Measurements from ENCODE around the gene HCFC1. TPM values are rescaled to one million over a fixed set of nuclear protein-coding genes. Genes with fewer than 3 reads are reported as not detected.

The HCFC1 gene
- total and polyA plus RNA-seq, 3 experiments from 2014 or later: 12.4 to 156 (median 152) TPM

DNA sequence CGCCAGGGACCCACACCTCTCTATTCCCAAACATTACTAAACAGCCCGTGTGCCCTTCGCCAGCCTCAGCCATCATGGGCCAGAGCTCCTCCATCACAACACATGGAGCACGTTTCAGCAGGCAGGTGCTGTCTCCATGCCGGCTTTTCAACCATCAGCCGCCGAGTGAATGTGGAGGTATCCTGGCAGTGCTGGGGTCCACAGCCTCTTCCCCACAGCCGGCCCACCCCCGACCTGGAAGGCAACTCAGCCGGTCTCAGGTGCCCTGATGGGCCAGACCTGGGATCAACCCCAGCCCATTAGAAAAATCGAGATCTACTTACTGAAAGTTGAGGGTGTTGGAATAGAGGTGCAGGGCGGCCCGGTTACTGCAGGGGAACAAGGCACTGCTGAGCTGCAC is 39.9 kb downstream of the HCFC1 start:
- Histone ChIP-seq H3K4me1 (ENCODE audit: insufficient read depth, low read length) (peaks cover 10% of the 10 kb centered on the region), H3K27ac (ENCODE audit: low read depth, low read length) (no peak overlapping the region), H3K4me3 (ENCODE audit: low read length) (no peak overlapping the region), H3K36me3 (ENCODE audit: insufficient read depth, low read length) (no peaks in the 10 kb centered on the region), H3K9me3 (ENCODE audit: low read length) (no peaks in the 10 kb centered on the region), H3K27me3 (ENCODE audit: insufficient read depth, low read length, poor library complexity, severe bottlenecking) (no peaks in the 10 kb centered on the region)
- ChIA-PET POLR2A (no interaction called here), CTCF (interaction anchor here (1.3 kb wide), 1 partner anchor 25 kb away, joined by 3 read pairs; no protein-coding TSS in a partner anchor)
- DNase-seq: no peak
- peak overlapping the region in 4 of 8 donors; percentile 7 to 97 (median 34) for H3K27ac Mint-ChIP-seq
- H3K27me3 Mint-ChIP-seq: peaks cover 0 to 6% of the 10 kb centered on the region in 2 donors
- peaks cover 3 to 36% (median 4%) of the 10 kb centered on the region in 3 donors for H3K36me3 Mint-ChIP-seq
- peaks cover 36 to 42% (median 40%) of the 10 kb centered on the region in 3 donors for H3K4me1 Mint-ChIP-seq
- peak overlapping the region in 1 of 7 donors; percentile 42 for H3K4me3 Mint-ChIP-seq
- H3K9me3 Mint-ChIP-seq: peaks cover 0 to 3% (median 0%) of the 10 kb centered on the region in 5 donors

DNA sequence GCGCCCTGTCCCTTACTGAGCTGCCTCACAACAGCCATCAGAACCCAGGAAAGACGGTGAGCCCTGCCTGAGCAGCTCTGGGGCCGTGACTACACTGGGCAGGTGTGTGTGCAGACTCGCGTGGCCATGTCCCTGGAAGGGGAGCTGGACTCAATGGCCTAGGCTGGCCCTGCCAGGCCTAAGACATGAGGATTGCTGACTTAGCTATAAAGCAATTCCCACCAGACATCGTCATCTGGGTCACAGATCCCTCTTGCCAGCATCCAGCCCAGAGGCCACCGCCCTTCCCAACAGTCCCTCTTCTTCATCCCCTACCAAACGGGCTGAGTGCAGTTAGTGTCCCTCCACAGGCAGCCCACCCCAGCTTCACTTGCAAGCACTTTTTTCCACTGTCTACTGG is 40.5 kb downstream of the HCFC1 start:
- H3K9me3 Mint-ChIP-seq: peaks cover 0 to 3% (median 0%) of the 10 kb centered on the region in 5 donors
- H3K4me3 ChIP-seq (ENCODE audit: low read length): no peak overlapping the region
- H3K27me3 Mint-ChIP-seq: peaks cover 0 to 5% of the 10 kb centered on the region in 2 donors
- no peaks in the 10 kb centered on the region for H3K9me3 ChIP-seq (ENCODE audit: low read length)
- peaks cover 3 to 37% (median 4%) of the 10 kb centered on the region in 3 donors for H3K36me3 Mint-ChIP-seq
- H3K4me1 Mint-ChIP-seq: peaks cover 33 to 42% (median 41%) of the 10 kb centered on the region in 3 donors
- no peaks in the 10 kb centered on the region for H3K27me3 ChIP-seq (ENCODE audit: insufficient read depth, low read length, poor library complexity, severe bottlenecking)
- no peak for DNase-seq
- H3K4me3 Mint-ChIP-seq: peak overlapping the region in 2 of 7 donors; percentile 42 to 56
- peak overlapping the region in 6 of 8 donors; percentile 25 to 97 (median 42) for H3K27ac Mint-ChIP-seq
- peaks cover 10% of the 10 kb centered on the region for H3K4me1 ChIP-seq (ENCODE audit: insufficient read depth, low read length)
- no peaks in the 10 kb centered on the region for H3K36me3 ChIP-seq (ENCODE audit: insufficient read depth, low read length)
- no peak overlapping the region for H3K27ac ChIP-seq (ENCODE audit: low read depth, low read length)
- ChIA-PET CTCF (interaction anchor here (1.3 to 10.5 kb wide), 2 partner anchors 18 to 25 kb away, joined by 3 to 230 read pairs; partner anchors contain the start of gene RENBP), POLR2A (no interaction called here)

DNA sequence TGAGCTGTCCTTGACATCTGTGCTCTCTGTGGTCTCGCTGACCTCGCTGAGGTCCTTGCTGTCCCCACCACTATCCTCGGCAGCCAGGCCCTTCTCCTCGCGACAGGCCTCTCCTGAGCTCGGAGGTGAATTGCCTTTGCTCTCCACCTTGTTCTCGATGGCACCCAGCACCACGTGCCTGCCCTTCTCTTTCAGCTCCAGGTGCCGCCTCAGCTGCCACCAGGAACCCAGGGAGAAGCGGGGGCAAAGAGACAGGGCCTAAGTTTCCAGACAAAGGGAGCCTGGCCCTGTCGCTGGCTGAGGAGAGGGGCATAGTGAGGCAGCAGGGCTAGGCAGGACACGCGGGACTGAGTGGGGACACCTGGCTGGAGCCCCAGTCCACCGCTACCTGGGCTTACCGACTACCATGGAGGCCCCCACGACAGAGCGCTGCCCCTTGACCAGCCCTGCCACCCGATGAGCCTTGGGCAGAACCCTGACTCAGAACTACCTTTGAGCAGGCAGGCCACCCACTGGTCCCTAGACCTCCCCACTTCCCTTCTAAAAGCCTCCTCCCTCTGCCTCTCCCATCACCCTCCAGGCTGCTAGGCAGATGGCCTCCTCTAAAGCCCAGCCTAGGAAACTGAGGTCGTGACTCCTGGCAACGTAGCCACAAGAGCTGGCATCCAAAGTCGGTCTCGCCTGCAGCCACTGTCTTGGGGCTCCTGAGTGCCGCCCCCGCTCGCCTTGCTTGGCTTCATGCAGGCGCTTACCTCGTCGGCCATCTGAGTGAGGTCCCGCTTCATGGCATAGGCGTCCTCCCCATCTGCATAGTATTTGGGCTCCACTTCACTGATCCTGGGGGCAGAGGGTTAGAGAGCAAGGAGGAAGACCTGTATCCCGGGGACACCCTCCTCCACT is 41.4 kb downstream of the HCFC1 start:
- ChIA-PET CTCF (interaction anchor here (1.3 to 10.5 kb wide), 2 partner anchors 19 to 24 kb away, joined by 3 to 230 read pairs; partner anchors contain the start of gene RENBP), POLR2A (no interaction called here)
- Histone ChIP-seq H3K9me3 (ENCODE audit: low read length) (no peaks in the 10 kb centered on the region), H3K36me3 (ENCODE audit: insufficient read depth, low read length) (no peaks in the 10 kb centered on the region), H3K27me3 (ENCODE audit: insufficient read depth, low read length, poor library complexity, severe bottlenecking) (no peaks in the 10 kb centered on the region), H3K4me3 (ENCODE audit: low read length) (no peak overlapping the region), H3K27ac (ENCODE audit: low read depth, low read length) (no peak overlapping the region), H3K4me1 (ENCODE audit: insufficient read depth, low read length) (peaks cover 7% of the 10 kb centered on the region)
- Mint-ChIP-seq H3K36me3 (peaks cover 3 to 40% (median 4%) of the 10 kb centered on the region in 3 donors), H3K27ac (peak overlapping the region in 5 of 8 donors; percentile 46 to 92 (median 58)), H3K4me1 (peaks cover 33 to 48% (median 40%) of the 10 kb centered on the region in 3 donors), H3K27me3 (peaks cover 0 to 2% of the 10 kb centered on the region in 2 donors), H3K4me3 (no peak overlapping the region), H3K9me3 (peaks cover 0 to 3% (median 0%) of the 10 kb centered on the region in 5 donors)
- no peak for DNase-seq

DNA sequence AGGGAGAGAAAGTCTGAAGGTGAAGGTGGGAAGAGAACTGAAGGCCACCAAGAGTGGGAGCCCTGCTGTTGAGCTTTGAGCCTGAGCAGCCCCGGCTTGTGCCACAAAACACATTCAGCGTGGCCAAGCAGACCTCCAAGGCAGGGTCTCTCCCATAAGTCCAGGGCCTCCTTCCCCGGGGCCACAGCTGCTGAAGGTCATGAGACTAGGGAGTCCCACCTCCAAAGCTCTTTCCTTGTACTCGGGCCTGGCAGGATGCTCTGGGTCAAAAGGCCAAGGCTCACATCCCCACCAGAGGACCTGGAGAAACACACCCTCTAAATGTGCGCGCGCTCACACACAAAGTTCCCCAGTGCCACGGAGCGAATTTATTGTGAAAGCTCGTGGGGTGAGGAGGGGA is 42.0 kb downstream of the HCFC1 start:
- CTCF ChIA-PET: interaction anchor here (10.5 kb wide), 1 partner anchor 19 kb away, joined by 230 read pairs; the partner anchor contains the start of gene RENBP
- Histone ChIP-seq H3K36me3 (ENCODE audit: insufficient read depth, low read length) (no peaks in the 10 kb centered on the region), H3K27ac (ENCODE audit: low read depth, low read length) (no peak overlapping the region), H3K4me1 (ENCODE audit: insufficient read depth, low read length) (peaks cover 7% of the 10 kb centered on the region), H3K9me3 (ENCODE audit: low read length) (no peaks in the 10 kb centered on the region), H3K4me3 (ENCODE audit: low read length) (no peak overlapping the region), H3K27me3 (ENCODE audit: insufficient read depth, low read length, poor library complexity, severe bottlenecking) (no peaks in the 10 kb centered on the region)
- H3K4me1 Mint-ChIP-seq: peaks cover 40 to 55% (median 45%) of the 10 kb centered on the region in 3 donors
- H3K27me3 Mint-ChIP-seq: peaks cover 0 to 2% of the 10 kb centered on the region in 2 donors
- H3K9me3 Mint-ChIP-seq: peaks cover 0 to 3% (median 0%) of the 10 kb centered on the region in 5 donors
- H3K4me3 Mint-ChIP-seq: no peak overlapping the region
- peaks cover 3 to 40% (median 4%) of the 10 kb centered on the region in 3 donors for H3K36me3 Mint-ChIP-seq
- POLR2A ChIA-PET: interaction anchor here (3.4 kb wide), 1 partner anchor 42 kb away, joined by 27 read pairs; the partner anchor contains the start of genes HCFC1 and TMEM187
- DNase-seq: no peak
- H3K27ac Mint-ChIP-seq: peak overlapping the region in 6 of 8 donors; percentile 52 to 98 (median 84)

DNA sequence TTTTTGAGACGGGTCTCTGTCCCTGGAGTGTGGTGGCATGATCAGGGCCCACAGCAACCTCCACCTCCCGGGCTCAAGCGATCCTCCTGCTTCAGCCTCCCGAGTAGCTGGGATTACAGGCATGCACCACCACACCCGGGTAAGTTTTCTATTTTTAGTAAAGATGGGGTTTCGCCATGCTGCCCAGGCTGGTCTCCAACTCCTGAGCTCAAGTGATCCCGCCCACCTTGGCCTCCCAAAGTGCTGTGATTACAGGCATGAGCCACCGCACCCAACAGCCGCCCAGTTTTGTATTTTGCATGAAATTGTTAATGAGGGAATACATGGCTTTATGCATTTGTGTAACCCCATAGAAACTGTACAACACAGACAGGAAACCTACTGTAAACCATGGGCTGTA is 42.8 kb downstream of the HCFC1 start:
- ChIA-PET POLR2A (interaction anchor here (0.8 to 3.4 kb wide), 8 partner anchors 10 to 587 kb away, joined by 3 to 27 read pairs (median 4); partner anchors contain the start of genes FAM3A, HCFC1, IDH3G and SSR4), CTCF (interaction anchor here (1.5 to 10.5 kb wide), 3 partner anchors 18 to 43 kb away, joined by 5 to 230 read pairs (median 6); partner anchors contain the start of genes HCFC1 and RENBP)
- Mint-ChIP-seq H3K9me3 (peaks cover 0 to 3% (median 0%) of the 10 kb centered on the region in 5 donors), H3K27ac (peak overlapping the region; percentile 34 to 99 (median 82)), H3K4me1 (peaks cover 41 to 57% (median 44%) of the 10 kb centered on the region in 3 donors), H3K27me3 (no peaks in the 10 kb centered on the region), H3K4me3 (peak overlapping the region in 6 of 7 donors; percentile 20 to 89 (median 50)), H3K36me3 (peaks cover 3 to 38% (median 4%) of the 10 kb centered on the region in 3 donors)
- no peak for DNase-seq
- H3K4me1 ChIP-seq (ENCODE audit: insufficient read depth, low read length): peaks cover 7% of the 10 kb centered on the region
- no peaks in the 10 kb centered on the region for H3K36me3 ChIP-seq (ENCODE audit: insufficient read depth, low read length)
- no peak overlapping the region for H3K4me3 ChIP-seq (ENCODE audit: low read length)
- no peak overlapping the region for H3K27ac ChIP-seq (ENCODE audit: low read depth, low read length)
- H3K9me3 ChIP-seq (ENCODE audit: low read length): no peaks in the 10 kb centered on the region
- H3K27me3 ChIP-seq (ENCODE audit: insufficient read depth, low read length, poor library complexity, severe bottlenecking): no peaks in the 10 kb centered on the region

DNA sequence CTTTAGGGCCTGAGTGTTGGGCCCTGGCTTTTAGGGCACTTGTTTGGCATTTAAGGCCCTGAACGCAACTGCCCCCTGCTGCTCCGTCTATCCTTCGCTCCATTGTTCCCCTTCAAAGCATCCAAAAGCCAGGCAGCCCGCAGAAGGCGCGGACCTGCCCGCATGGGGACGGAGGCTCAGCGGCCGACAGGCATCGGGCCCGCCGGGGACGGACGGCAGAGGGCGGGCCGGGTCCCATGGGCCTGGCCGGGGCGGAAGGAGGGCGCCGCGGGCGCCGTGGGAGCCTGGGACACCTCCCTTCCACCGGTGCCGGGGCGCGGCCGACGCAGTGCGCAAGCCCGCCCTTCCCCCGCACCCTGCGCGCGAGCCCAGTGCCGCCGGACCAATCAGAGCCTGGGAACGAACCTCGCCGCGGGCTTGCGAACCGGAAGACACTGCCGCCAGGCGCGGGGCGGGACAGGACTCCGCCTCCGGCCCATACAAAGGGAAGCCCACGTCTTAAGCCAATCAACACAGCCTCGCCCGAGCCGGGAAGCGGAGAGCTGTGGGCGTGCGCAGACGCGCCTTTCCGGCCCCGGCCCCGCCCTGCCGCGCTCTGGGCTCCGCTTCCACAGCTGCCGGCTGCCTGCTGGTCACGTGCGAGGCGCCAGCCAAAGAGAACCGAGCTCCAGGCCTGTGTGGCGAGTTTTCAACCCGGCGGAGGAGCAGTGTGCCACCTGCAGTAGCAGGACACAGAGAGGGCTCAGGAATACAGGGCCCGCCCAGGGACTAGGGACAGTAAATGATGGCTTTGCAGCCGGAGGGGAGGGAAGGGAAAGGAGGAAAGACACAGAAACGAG is 43.5 kb downstream of the HCFC1 start:
- DNase-seq: peak; percentile 86 to 98 (median 96)
- POLR2A ChIA-PET: interaction anchor here (0.8 to 3.4 kb wide), 12 partner anchors 10 to 588 kb away, joined by 3 to 27 read pairs (median 4); partner anchors contain the start of genes FAM3A, HCFC1, IDH3G and SSR4
- peaks cover 11% of the 10 kb centered on the region for H3K4me1 ChIP-seq (ENCODE audit: insufficient read depth, low read length)
- H3K36me3 Mint-ChIP-seq: peaks cover 3 to 37% (median 4%) of the 10 kb centered on the region in 3 donors
- no peaks in the 10 kb centered on the region for H3K36me3 ChIP-seq (ENCODE audit: insufficient read depth, low read length)
- no peaks in the 10 kb centered on the region for H3K27me3 ChIP-seq (ENCODE audit: insufficient read depth, low read length, poor library complexity, severe bottlenecking)
- CTCF ChIA-PET: interaction anchor here (1.4 to 10.5 kb wide), 6 partner anchors 17 to 128 kb away, joined by 3 to 230 read pairs (median 5); partner anchors contain the start of genes HCFC1 and RENBP
- H3K4me1 Mint-ChIP-seq: peaks cover 43 to 61% (median 46%) of the 10 kb centered on the region in 3 donors
- no peaks in the 10 kb centered on the region for H3K27me3 Mint-ChIP-seq
- peak overlapping the region; percentile 89 to 95 (median 91) for H3K4me3 Mint-ChIP-seq
- H3K27ac Mint-ChIP-seq: peak overlapping the region; percentile 91 to 100 (median 99)
- peak overlapping the region; percentile 86 for H3K4me3 ChIP-seq (ENCODE audit: low read length)
- H3K27ac ChIP-seq (ENCODE audit: low read depth, low read length): peak overlapping the region; percentile 91
- H3K9me3 ChIP-seq (ENCODE audit: low read length): no peaks in the 10 kb centered on the region
- peaks cover 0 to 3% (median 0%) of the 10 kb centered on the region in 5 donors for H3K9me3 Mint-ChIP-seq

DNA sequence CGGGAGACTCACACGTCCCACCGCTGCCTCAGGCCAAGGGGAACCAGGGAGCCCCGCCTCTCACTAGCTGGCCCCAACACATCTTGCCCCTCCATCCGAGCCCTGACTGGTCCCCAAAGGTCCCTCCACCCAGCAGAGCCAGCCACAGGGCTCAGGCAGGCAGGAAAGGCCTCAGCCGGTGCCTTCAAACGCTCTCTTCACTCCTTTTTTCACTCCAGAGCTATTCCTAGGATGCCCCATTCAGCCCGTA is 44.0 kb downstream of the HCFC1 start:
- ChIA-PET CTCF (interaction anchor here (1.4 to 10.5 kb wide), 6 partner anchors 17 to 127 kb away, joined by 3 to 230 read pairs (median 5); partner anchors contain the start of genes HCFC1 and RENBP), POLR2A (interaction anchor here (1.0 to 3.4 kb wide), 8 partner anchors 13 to 450 kb away, joined by 3 to 27 read pairs (median 4); partner anchors contain the start of genes HCFC1, IDH3G, SSR4 and TMEM187)
- H3K36me3 ChIP-seq (ENCODE audit: insufficient read depth, low read length): no peaks in the 10 kb centered on the region
- no peaks in the 10 kb centered on the region for H3K27me3 ChIP-seq (ENCODE audit: insufficient read depth, low read length, poor library complexity, severe bottlenecking)
- Mint-ChIP-seq H3K9me3 (peaks cover 0 to 3% (median 0%) of the 10 kb centered on the region in 5 donors), H3K36me3 (peaks cover 3 to 35% (median 4%) of the 10 kb centered on the region in 3 donors), H3K4me3 (peak overlapping the region; percentile 89 to 95 (median 91)), H3K27me3 (no peaks in the 10 kb centered on the region), H3K27ac (peak overlapping the region; percentile 91 to 100 (median 99)), H3K4me1 (peaks cover 46 to 65% (median 50%) of the 10 kb centered on the region in 3 donors)
- peak overlapping the region; percentile 86 for H3K4me3 ChIP-seq (ENCODE audit: low read length)
- H3K9me3 ChIP-seq (ENCODE audit: low read length): no peaks in the 10 kb centered on the region
- peaks cover 14% of the 10 kb centered on the region for H3K4me1 ChIP-seq (ENCODE audit: insufficient read depth, low read length)
- peak overlapping the region; percentile 91 for H3K27ac ChIP-seq (ENCODE audit: low read depth, low read length)
- no peak for DNase-seq

All from CD8-positive, alpha-beta memory T cell (primary cell).